ENCODE measurements around the gene ARID1B.

GRCh38 chr6:156832669-156833068, 55.5 kb downstream of the ARID1B start:
- TF ChIP-seq ZNF777 (CRISPR knock-in tag; IDR thresholded peaks at IDR 0.05) (no peak), POLR2AphosphoS5 (IDR thresholded peaks at IDR 0.05; ENCODE audit: low read depth, low read length) (no peak), BRCA1 (CRISPR knock-in tag; IDR thresholded peaks at IDR 0.05) (no peak), SP1 (IDR thresholded peaks at IDR 0.05) (no peak), SP1 (CRISPR knock-in tag; IDR thresholded peaks at IDR 0.05) (no peak)
